GM12892 (cell line): ENCODE measurements around the gene PDHA1.

Experiments
- POLR2A ChIP-seq: IDR thresholded peaks from 2 replicates; pipeline ENCODE4 v1.6.1; 2011; ENCODE audit warnings: low read depth, low read length, control low read depth
- POLR2AphosphoS5 ChIP-seq: IDR thresholded peaks from 2 replicates; pipeline ENCODE4 v1.6.1; 2011; ENCODE audit warnings: low read depth, low read length, control low read depth

DNA sequence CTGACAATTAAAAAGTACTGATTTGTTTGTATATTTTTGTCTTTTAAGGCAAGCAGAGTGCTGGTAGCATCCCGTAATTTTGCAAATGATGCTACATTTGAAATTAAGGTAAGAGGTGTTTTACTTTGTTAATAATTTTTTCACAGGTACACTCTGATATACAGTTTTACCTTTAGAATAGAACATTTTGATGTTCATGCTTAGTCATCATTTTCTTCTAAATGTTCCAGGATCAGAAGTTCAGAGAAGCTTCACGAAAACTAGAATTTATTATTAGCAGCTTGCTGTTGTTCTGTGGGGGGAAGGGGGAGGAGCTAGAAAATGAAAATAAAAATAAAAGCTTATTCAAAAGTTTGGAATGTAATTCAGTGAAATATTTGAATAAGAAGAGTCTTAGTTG is 5.5 kb downstream of the PDHA1 start:
- no peak for TF ChIP-seq POLR2AphosphoS5
- no peak for TF ChIP-seq POLR2A
